ENCODE data around the gene LPIN2. TPM values are rescaled to one million over a fixed set of nuclear protein-coding genes. Genes with fewer than 3 reads are reported as not detected.

LPIN2 gene
- total RNA-seq, 2 donors from 2014 or later, result 101 to 106 TPM

DNA sequence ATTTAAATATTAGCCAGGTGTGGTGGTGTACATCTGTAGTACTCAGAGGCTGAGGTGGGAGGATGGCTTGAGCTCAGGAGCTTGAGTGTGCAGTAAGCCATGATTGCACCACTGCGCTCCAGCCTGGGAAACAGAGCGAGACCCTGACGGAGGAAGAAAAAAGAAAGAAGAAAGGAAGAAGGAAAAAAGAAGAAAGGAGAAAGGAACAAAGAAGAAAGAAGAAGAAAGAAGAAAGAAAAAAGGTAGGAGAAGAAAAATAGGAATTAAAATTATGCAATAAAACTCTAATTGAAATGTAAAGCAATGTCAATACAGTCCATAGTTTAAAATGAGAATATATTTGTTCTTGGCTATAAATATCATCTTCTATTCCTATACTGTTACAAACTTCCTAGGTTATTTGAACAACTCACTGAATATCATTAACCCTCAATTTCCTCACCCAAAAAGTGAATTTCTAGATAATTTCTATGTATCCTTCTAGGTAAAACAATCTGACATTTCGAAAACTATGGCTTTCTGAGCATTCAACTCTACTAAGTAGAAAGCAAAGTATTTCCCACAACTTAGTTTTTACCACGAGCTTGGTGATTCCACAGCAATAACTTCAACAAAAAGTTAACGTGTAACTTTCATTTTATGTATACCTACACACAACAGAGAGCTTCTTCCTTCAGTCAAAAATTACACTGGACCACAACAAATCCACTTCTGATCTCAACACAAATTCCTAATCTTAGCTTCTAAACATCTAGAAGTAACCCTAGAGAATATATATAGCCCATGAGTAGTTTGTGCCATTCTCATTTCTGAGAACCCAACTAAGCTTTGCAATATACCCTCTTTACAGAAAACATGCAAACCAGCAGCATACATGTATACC lies 19.7 kb downstream of the LPIN2 start:
- Mint-ChIP-seq H3K27me3 (ENCODE audit: low read depth) (no peaks in the 10 kb centered on the region), H3K9me3 (peaks cover 0 to 2% of the 10 kb centered on the region in 2 donors), H3K27ac (peak overlapping the region; percentile 94), H3K36me3 (ENCODE audit: insufficient read depth in 2 of 2) (peaks cover 7 to 27% of the 10 kb centered on the region in 2 donors), H3K4me3 (peak overlapping the region; percentile 75 to 87), H3K4me1 (ENCODE audit: low read depth) (peaks cover 98% of the 10 kb centered on the region)
- DNase-seq (no peak), ATAC-seq (replicated peaks in 1 of 2) (peak; percentile 59 to 71)

DNA sequence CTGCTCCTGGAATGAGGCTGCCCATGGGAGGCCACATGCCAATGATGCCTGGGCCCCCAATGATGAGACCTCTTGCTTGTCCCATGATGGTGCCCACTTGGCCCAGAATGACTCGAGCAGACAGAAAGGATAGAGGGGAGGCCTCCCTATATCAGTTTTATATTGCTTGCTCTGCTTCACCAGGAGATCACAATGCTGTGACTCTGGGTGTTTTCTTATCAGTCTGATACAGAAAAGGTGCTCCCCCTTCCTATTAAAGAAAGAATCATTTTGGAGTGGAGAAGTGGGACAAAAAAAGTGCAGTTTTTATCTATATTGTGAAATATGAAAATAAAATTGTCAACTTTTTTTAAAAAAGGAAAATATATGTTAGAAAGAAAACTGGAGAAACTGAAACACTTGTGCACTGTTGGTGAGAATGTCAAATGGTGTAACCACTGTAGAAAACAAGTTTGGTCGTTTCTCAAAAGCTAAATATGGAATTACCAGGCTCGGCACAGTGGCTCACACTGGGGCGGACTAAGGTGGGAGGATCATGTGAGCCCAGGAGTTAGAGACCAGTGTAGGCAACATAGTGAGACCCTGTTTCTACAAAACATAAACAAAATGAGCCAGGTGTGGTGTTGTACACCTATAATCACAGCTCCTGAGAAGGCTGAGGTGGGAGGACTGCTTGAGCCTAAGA lies 21.8 kb downstream of the LPIN2 start:
- peak overlapping the region; percentile 62 to 75 for H3K4me3 Mint-ChIP-seq
- peaks cover 9 to 28% of the 10 kb centered on the region in 2 donors for H3K36me3 Mint-ChIP-seq (ENCODE audit: insufficient read depth in 2 of 2)
- peak overlapping the region; percentile 72 for H3K27ac Mint-ChIP-seq
- peaks cover 98% of the 10 kb centered on the region for H3K4me1 Mint-ChIP-seq (ENCODE audit: low read depth)
- H3K27me3 Mint-ChIP-seq (ENCODE audit: low read depth), result no peaks in the 10 kb centered on the region
- DNase-seq (no peak), ATAC-seq (replicated peaks in 1 of 2) (no peak)
- peaks cover 0 to 2% of the 10 kb centered on the region in 2 donors for H3K9me3 Mint-ChIP-seq

DNA sequence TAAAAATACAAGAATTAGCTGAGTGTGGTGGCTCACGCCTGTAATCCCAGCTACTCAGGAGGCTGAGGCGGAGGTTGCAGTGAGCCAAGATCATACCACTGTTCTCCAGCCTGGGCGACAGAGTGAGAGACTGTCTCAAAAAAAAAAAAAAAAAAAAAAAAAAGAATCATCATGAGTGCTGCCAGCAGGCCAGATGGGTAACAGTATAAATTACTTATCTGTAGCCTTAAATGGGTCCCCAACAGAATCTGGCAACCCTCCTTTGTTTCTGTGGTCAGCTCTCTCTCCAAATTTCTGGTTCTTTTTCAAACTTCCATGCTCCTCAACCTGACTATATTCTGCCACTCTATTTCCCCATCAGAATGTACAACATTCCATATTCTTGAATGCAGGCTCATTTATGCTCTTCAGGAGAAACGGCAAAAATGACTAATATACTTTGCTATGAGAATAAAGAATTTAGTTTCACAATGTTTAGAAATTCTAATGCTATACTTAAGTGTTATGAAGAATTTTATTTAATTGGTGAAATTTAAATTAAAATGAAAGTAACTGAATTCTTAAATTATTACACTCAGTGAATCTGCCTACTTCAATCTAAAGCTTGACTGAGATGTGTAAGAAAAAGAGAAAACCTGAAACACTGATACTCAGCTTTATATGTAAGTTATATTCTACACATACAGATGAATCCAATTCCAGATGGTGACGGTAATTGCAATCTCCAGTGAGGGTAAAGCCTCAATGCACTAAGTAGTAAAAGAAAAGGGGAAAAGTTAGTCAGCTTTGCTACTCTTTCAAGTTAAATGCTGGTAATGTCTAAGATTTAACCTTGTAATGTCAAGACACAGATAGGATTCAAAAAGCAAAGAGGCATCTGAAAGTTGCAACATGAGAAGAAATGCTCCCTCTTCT lies 24.8 kb downstream of the LPIN2 start:
- H3K4me3 Mint-ChIP-seq, result peak overlapping the region; percentile 21 to 71
- H3K27ac Mint-ChIP-seq, result peak overlapping the region; percentile 56
- peaks cover 9 to 28% of the 10 kb centered on the region in 2 donors for H3K36me3 Mint-ChIP-seq (ENCODE audit: insufficient read depth in 2 of 2)
- H3K27me3 Mint-ChIP-seq (ENCODE audit: low read depth), result no peaks in the 10 kb centered on the region
- DNase-seq (no peak), ATAC-seq (replicated peaks in 1 of 2) (no peak)
- peaks cover 98% of the 10 kb centered on the region for H3K4me1 Mint-ChIP-seq (ENCODE audit: low read depth)
- H3K9me3 Mint-ChIP-seq, result peaks cover 0 to 2% of the 10 kb centered on the region in 2 donors

GRCh38 chr18:2986150-2986865 lies 26.6 kb downstream of the LPIN2 start:
- H3K36me3 Mint-ChIP-seq (ENCODE audit: insufficient read depth in 2 of 2), result peaks cover 6 to 27% of the 10 kb centered on the region in 2 donors
- DNase-seq, result no peak
- H3K9me3 Mint-ChIP-seq, result peaks cover 0 to 2% of the 10 kb centered on the region in 2 donors

DNA sequence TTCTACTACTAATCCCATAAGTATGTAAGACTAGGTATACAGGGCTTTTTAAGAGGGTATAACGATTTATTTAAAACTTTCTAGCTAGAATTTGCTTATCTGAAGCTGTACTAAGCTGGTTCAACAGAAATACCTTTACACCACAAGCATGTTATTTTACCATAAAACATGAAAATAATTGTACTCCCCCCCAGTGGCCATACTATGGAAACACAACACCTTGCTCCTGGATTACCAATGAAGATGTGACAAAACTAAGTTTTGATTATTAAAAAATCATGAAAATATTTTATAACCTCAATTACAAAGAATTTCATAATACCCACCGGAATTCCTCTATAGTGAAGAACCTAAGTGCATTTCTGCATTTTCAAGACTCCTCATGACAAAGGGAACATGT lies 27.3 kb downstream of the LPIN2 start:
- H3K27me3 Mint-ChIP-seq (ENCODE audit: low read depth), result no peaks in the 10 kb centered on the region
- H3K4me3 Mint-ChIP-seq, result peak overlapping the region; percentile 10 to 70
- peaks cover 86% of the 10 kb centered on the region for H3K4me1 Mint-ChIP-seq (ENCODE audit: low read depth)
- DNase-seq (no peak), ATAC-seq (replicated peaks in 1 of 2) (peak; percentile 27 to 35)
- H3K9me3 Mint-ChIP-seq, result peaks cover 0 to 2% of the 10 kb centered on the region in 2 donors
- peaks cover 6 to 22% of the 10 kb centered on the region in 2 donors for H3K36me3 Mint-ChIP-seq (ENCODE audit: insufficient read depth in 2 of 2)
- peak overlapping the region; percentile 98 for H3K27ac Mint-ChIP-seq

More at GRCh38 chr18:2986150-2986865, 26.6 kb downstream of the LPIN2 start:
- H3K27me3 Mint-ChIP-seq (ENCODE audit: low read depth), result no peaks in the 10 kb centered on the region
- no peak for ATAC-seq (replicated peaks in 1 of 2)
- peak overlapping the region in 1 of 2 donors; percentile 10 for H3K4me3 Mint-ChIP-seq
- H3K4me1 Mint-ChIP-seq (ENCODE audit: low read depth), result peaks cover 91% of the 10 kb centered on the region
- H3K27ac Mint-ChIP-seq, result peak overlapping the region; percentile 82

DNA sequence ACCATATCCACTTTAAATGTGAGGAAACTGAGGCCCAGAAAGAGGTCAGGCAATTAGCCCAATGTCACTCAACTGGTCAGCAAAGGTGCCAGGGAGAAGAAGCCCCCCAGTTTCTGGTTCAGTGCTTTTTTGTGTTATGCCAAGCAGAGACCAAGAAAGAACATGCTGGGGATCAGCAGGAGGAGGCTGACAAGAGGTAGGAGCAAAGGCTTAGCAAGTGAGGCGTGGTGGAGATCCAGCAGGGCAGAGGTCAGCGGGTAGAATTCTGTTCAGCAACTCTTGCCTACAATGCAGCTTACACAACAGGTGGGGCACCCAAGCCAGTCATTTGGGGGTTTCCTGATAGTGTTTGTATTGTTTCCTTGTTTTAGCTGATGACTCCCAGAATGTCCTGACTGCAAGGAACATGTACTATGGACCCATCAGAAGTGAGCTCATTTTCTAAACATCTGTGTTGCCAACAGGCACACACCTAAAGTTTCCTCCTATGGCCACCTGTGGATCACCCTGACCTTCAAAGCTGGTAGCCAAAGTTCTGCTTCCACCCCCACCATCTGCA lies 28.2 kb downstream of the LPIN2 start:
- ATAC-seq (replicated peaks in 1 of 2), result peak in 1 of 2 donors; percentile 4
- peak overlapping the region; percentile 55 to 70 for H3K4me3 Mint-ChIP-seq
- H3K27me3 Mint-ChIP-seq (ENCODE audit: low read depth), result no peaks in the 10 kb centered on the region
- peaks cover 4 to 14% of the 10 kb centered on the region in 2 donors for H3K36me3 Mint-ChIP-seq (ENCODE audit: insufficient read depth in 2 of 2)
- H3K27ac Mint-ChIP-seq, result peak overlapping the region; percentile 98
- no peak for DNase-seq
- peaks cover 85% of the 10 kb centered on the region for H3K4me1 Mint-ChIP-seq (ENCODE audit: low read depth)
- no peaks in the 10 kb centered on the region for H3K9me3 Mint-ChIP-seq

DNA sequence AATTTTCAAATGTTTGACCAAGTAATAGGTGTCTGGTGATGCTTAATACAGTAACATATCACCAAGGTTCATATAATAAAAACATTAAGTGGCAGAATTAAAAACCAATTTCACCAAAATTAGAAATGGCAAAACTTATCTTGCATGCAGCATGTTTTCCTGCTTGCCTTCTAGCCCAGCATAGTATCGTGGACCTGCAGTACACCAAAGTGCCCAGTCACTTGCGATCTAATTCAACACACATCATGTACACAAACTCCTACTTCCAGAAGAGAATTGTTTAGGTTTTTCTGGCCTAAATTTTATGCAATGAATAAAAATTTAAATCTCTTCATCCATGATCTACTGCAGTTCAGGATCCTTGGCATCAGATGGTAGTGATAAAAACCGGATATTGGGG lies 28.9 kb downstream of the LPIN2 start:
- Mint-ChIP-seq H3K9me3 (no peaks in the 10 kb centered on the region), H3K4me3 (peak overlapping the region; percentile 55 to 70), H3K36me3 (ENCODE audit: insufficient read depth in 2 of 2) (peaks cover 6 to 9% of the 10 kb centered on the region in 2 donors), H3K4me1 (ENCODE audit: low read depth) (peaks cover 85% of the 10 kb centered on the region), H3K27ac (peak overlapping the region; percentile 98), H3K27me3 (ENCODE audit: low read depth) (no peaks in the 10 kb centered on the region)
- ATAC-seq (replicated peaks in 1 of 2) (no peak), DNase-seq (no peak)

- Mint-ChIP-seq H3K36me3 (ENCODE audit: insufficient read depth in 2 of 2) (peaks cover 7 to 9% of the 10 kb centered on the region in 2 donors), H3K27ac (peak overlapping the region; percentile 89), H3K4me1 (ENCODE audit: low read depth) (peaks cover 85% of the 10 kb centered on the region), H3K27me3 (ENCODE audit: low read depth) (no peaks in the 10 kb centered on the region), H3K9me3 (no peaks in the 10 kb centered on the region), H3K4me3 (peak overlapping the region; percentile 76 to 90)
- ATAC-seq (replicated peaks in 1 of 2), result no peak
- DNase-seq, result no peak
Measured at GRCh38 chr18:2983296-2983695, 29.6 kb downstream of the LPIN2 start.

DNA sequence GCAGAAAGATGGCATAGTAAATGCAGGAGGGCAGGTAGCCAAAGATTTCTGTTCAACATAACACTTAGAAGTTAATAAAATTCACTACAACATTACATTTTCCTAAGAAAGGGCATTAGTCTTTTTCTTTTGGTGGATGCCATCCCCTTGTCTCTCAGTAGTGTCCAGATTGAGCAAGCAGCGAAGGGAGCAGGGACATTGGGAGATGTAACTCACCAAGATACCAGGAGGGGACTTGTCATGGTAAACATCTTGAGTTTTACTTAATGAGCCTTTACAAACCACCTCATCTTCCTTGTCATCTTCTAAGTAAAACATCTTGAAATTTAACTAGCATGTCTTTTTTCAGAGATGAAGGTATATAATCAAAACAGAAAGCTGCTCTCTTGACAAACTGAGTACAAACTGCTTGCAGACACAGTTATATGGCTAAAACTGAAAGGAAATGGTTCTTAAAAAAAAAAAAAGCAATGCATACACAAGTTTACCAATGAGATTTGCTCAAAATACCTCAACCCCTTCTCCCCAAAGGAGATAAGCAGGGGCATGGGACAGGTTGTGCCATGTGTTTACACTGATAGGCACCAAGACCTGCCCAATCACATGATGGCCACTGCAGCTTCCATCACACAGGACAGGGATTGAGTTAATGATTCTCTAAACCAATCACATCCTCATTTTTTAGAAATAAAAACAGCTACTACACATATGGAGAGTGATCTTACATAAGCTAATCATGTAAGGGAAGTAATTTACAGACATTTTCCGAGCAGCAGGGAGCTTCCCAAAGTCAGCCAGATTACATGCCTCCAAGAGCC lies 30.3 kb downstream of the LPIN2 start:
- H3K4me1 Mint-ChIP-seq (ENCODE audit: low read depth), result peaks cover 85% of the 10 kb centered on the region

DNA sequence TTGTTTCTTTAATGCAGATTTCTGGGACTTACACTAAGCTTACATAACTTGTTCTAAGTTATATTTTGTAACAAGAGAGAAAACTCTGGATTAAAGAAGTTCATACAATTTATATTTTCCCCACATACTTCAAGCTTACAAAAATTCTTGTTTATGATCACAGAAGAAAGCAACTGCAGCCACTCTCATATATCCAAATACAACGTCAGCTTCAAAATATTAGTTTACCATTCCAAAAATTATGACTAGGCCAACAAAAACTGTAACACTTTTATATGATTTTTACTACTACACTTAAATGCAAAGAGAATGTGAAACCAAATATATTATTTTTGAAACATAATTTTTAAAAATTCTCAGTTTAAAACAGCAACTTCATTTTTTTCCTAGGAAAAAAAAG lies 30.9 kb downstream of the LPIN2 start:
- Mint-ChIP-seq H3K27ac (peak overlapping the region; percentile 89), H3K36me3 (ENCODE audit: insufficient read depth in 2 of 2) (peaks cover 9 to 10% of the 10 kb centered on the region in 2 donors), H3K27me3 (ENCODE audit: low read depth) (no peaks in the 10 kb centered on the region), H3K9me3 (no peaks in the 10 kb centered on the region), H3K4me3 (peak overlapping the region; percentile 76 to 90), H3K4me1 (ENCODE audit: low read depth) (peaks cover 85% of the 10 kb centered on the region)
- DNase-seq (no peak), ATAC-seq (replicated peaks in 1 of 2) (no peak)

More for the DNA sequence above, 30.3 kb downstream of the LPIN2 start:
- ATAC-seq (replicated peaks in 1 of 2), result peak; percentile 33 to 39
- Mint-ChIP-seq H3K36me3 (ENCODE audit: insufficient read depth in 2 of 2) (peaks cover 7 to 9% of the 10 kb centered on the region in 2 donors), H3K9me3 (no peaks in the 10 kb centered on the region), H3K27ac (peak overlapping the region; percentile 89), H3K27me3 (ENCODE audit: low read depth) (no peaks in the 10 kb centered on the region), H3K4me3 (peak overlapping the region; percentile 76 to 90)
- no peak for DNase-seq

DNA sequence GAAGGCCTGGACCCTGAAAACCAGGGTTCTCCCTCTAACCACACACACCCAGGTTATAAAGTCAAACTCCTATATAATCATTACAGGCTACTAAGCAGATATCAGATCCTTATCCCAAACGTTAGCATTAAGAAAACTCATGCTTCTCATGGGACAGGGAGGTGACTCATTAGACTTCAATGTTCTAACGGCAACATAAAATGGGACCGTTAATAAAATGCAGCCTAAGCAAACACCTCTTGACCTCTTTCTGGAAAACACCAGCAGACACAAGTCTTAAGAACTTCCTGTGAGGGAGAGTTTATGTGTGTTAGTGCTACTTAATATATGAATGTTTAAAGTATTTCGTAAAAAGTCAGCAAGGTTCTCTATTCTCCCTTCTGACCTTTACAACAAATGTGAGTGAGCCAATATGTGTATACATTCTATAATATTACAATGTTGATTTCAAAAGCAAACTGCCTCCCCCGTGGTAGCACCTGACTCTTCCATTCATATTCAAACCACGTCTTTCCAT lies 31.7 kb downstream of the LPIN2 start:
- H3K27me3 Mint-ChIP-seq (ENCODE audit: low read depth), result no peaks in the 10 kb centered on the region
- peaks cover 86% of the 10 kb centered on the region for H3K4me1 Mint-ChIP-seq (ENCODE audit: low read depth)
- H3K9me3 Mint-ChIP-seq, result no peaks in the 10 kb centered on the region
- peaks cover 9 to 13% of the 10 kb centered on the region in 2 donors for H3K36me3 Mint-ChIP-seq (ENCODE audit: insufficient read depth in 2 of 2)
- H3K27ac Mint-ChIP-seq, result peak overlapping the region; percentile 89
- ATAC-seq (replicated peaks in 1 of 2) (peak; percentile 42 to 51), DNase-seq (no peak)
- H3K4me3 Mint-ChIP-seq, result peak overlapping the region; percentile 76 to 90

Data from activated T-cell treated with anti-CD3 and anti-CD28 coated beads, Interleukin-2, amount 50 U/mL, for 72 hours (primary cell).